Urinary bladder (tissue), 4 donors: ENCODE data around the gene APOE. TPM values are rescaled to one million over a fixed set of nuclear protein-coding genes. Genes with fewer than 3 reads are reported as not detected.

Source experiments
- DNase-seq: peaks from one replicate; pipeline ENCODE4 v3.0.0-alpha.2; 2015; ENCODE audit errors: extremely low spot score
- H3K27ac ChIP-seq: one replicate; pipeline ENCODE4 v1.5.1; 2013; ENCODE audit warnings: low read depth, mild to moderate bottlenecking, moderate library complexity
- H3K36me3 ChIP-seq: one replicate; pipeline ENCODE4 v1.6.1; 2013; ENCODE audit warnings: mild to moderate bottlenecking, moderate library complexity; ENCODE audit not compliant: insufficient read depth
- H3K4me1 ChIP-seq: one replicate; pipeline ENCODE4 v1.6.1; 2013; ENCODE audit warnings: mild to moderate bottlenecking, moderate library complexity; ENCODE audit not compliant: insufficient read depth
- H3K4me3 ChIP-seq: one replicate; pipeline ENCODE4 v1.5.1; 2013; ENCODE audit warnings: low read depth, low read length
- WGBS: extraction: QIAGEN DNeasy Blood & Tissue Kit; methylation state at CpG from one replicate; pipeline ENCODE4 v1.1.7; 2013; 5-methylcytosine and 5-hydroxymethylcytosine counted together
- polyA plus RNA-seq: library from polyadenylated mRNA; stranded (reverse); fragments of 200-250 nt; gene quantifications from one replicate; pipeline ENCODE4 v1.2.3, GENCODE V29; 2013
- total RNA-seq: library from RNA; depleted of rRNA; stranded (reverse); fragments of >200 nt; gene quantifications from one replicate; pipeline ENCODE4 v1.2.3, GENCODE V29; 2014
- donor health status: healthy with polysubstance abuse.
- donor health status: healthy.

Gene APOE
- total and polyA plus RNA-seq, 2 donors = 28.2 to 60.5 TPM

- Histone ChIP-seq H3K27ac (peak within 1 kb of the TSS; percentile 77), H3K4me3 (peak within 1 kb of the TSS; percentile 73), H3K4me1 (no peaks in the 10 kb centered on the region), H3K36me3 (peaks cover 3% of the 10 kb centered on the region)
- DNase-seq = peak; percentile 100
- WGBS = under 1% methylated on average over 81 of the region's 81 CpGs
Measured at GRCh38 chr19:44891016-44891882, 14.3 kb upstream of the APOE start, which contains the start of gene TOMM40. Gene TOMM40, plus strand, starts transcription at chr19:44891254. Its CDS starts 162 bp downstream, at chr19:44891416.

GRCh38 chr19:44892932-44893331 is 12.7 kb upstream of the APOE start:
- no peaks in the 10 kb centered on the region for H3K4me1 ChIP-seq
- peaks cover 3% of the 10 kb centered on the region for H3K36me3 ChIP-seq
- H3K4me3 ChIP-seq = no peak overlapping the region
- WGBS = 92% methylated on average over 7 of the region's 7 CpGs
- no peak for DNase-seq
- H3K27ac ChIP-seq = no peak overlapping the region

- Histone ChIP-seq H3K4me3 (no peak overlapping the region), H3K4me1 (no peaks in the 10 kb centered on the region), H3K27ac (no peak overlapping the region), H3K36me3 (peaks cover 3% of the 10 kb centered on the region)
- 92% methylated on average over 18 of the region's 18 CpGs for WGBS
- no peak for DNase-seq
Measured at GRCh38 chr19:44893332-44894051, 12.1 kb upstream of the APOE start.

GRCh38 chr19:44894052-44894400 is 11.6 kb upstream of the APOE start:
- DNase-seq = no peak
- no peak overlapping the region for H3K4me3 ChIP-seq
- WGBS = 96% methylated on average over 6 of the region's 6 CpGs
- no peaks in the 10 kb centered on the region for H3K4me1 ChIP-seq
- H3K27ac ChIP-seq = no peak overlapping the region
- H3K36me3 ChIP-seq = peaks cover 3% of the 10 kb centered on the region

GRCh38 chr19:44894946-44895345 is 10.7 kb upstream of the APOE start:
- WGBS = 83% methylated on average over 9 of the region's 9 CpGs
- Histone ChIP-seq H3K4me3 (no peak overlapping the region), H3K4me1 (no peaks in the 10 kb centered on the region), H3K36me3 (peaks cover 3% of the 10 kb centered on the region), H3K27ac (no peak overlapping the region)
- no peak for DNase-seq

GRCh38 chr19:44897835-44898234 is 7.8 kb upstream of the APOE start:
- Histone ChIP-seq H3K36me3 (peaks cover 3% of the 10 kb centered on the region), H3K4me3 (no peak overlapping the region), H3K4me1 (no peaks in the 10 kb centered on the region), H3K27ac (no peak overlapping the region)
- WGBS = 91% methylated on average over 8 of the region's 8 CpGs
- DNase-seq = no peak

- H3K36me3 ChIP-seq = no peaks in the 10 kb centered on the region
- H3K27ac ChIP-seq = no peak overlapping the region
- no peak overlapping the region for H3K4me3 ChIP-seq
- no peak for DNase-seq
- H3K4me1 ChIP-seq = no peaks in the 10 kb centered on the region
- 92% methylated on average over 19 of the region's 19 CpGs for WGBS
Measured at GRCh38 chr19:44900328-44901244, 5.0 kb upstream of the APOE start.

GRCh38 chr19:44903216-44903601 is 2.4 kb upstream of the APOE start:
- H3K36me3 ChIP-seq = no peaks in the 10 kb centered on the region
- no peaks in the 10 kb centered on the region for H3K4me1 ChIP-seq
- DNase-seq = no peak
- no peak overlapping the region for H3K27ac ChIP-seq
- 71% methylated on average over 15 of the region's 15 CpGs for WGBS
- H3K4me3 ChIP-seq = no peak overlapping the region

GRCh38 chr19:44903602-44904425 is 1.8 kb upstream of the APOE start:
- H3K4me1 ChIP-seq = no peaks in the 10 kb centered on the region
- no peaks in the 10 kb centered on the region for H3K36me3 ChIP-seq
- WGBS = 15% methylated on average over 24 of the region's 24 CpGs
- no peak for DNase-seq
- no peak overlapping the region for H3K27ac ChIP-seq
- no peak overlapping the region for H3K4me3 ChIP-seq

- no peak for DNase-seq
- Histone ChIP-seq H3K4me1 (no peaks in the 10 kb centered on the region), H3K36me3 (no peaks in the 10 kb centered on the region), H3K4me3 (no peak overlapping the region), H3K27ac (no peak overlapping the region)
- WGBS = 40% methylated on average over 12 of the region's 12 CpGs
Measured at GRCh38 chr19:44904426-44904994, 1.1 kb upstream of the APOE start.

GRCh38 chr19:44907613-44908012 is 2.0 kb downstream of the APOE start:
- Histone ChIP-seq H3K4me3 (no peak overlapping the region), H3K36me3 (no peaks in the 10 kb centered on the region), H3K27ac (no peak overlapping the region), H3K4me1 (no peaks in the 10 kb centered on the region)
- 91% methylated on average over 12 of the region's 12 CpGs for WGBS
- DNase-seq = no peak

GRCh38 chr19:44908074-44908835 is 2.7 kb downstream of the APOE start:
- Histone ChIP-seq H3K36me3 (no peaks in the 10 kb centered on the region), H3K4me3 (no peak overlapping the region), H3K4me1 (no peaks in the 10 kb centered on the region), H3K27ac (no peak overlapping the region)
- WGBS = 95% methylated on average over 46 of the region's 46 CpGs
- no peak for DNase-seq
